IPS-NIHi7 (cell line): ENCODE measurements around the gene GLRX2.

Source experiments
- DNase-seq: peaks from one replicate; pipeline ENCODE4 v3.0.0; 2012; ENCODE audit warnings: mixed read lengths; ENCODE audit errors: extremely low spot score

Gene GLRX2

GRCh38 chr1:193111641-193112090 is 6.5 kb upstream of the GLRX2 start:
- DNase-seq, result no peak

- DNase-seq, result no peak
Measured at GRCh38 chr1:193110864-193111263, 5.7 kb upstream of the GLRX2 start.

GRCh38 chr1:193110246-193110645 is 5.0 kb upstream of the GLRX2 start:
- no peak for DNase-seq

- DNase-seq, result no peak
Measured at GRCh38 chr1:193109619-193110018, 4.4 kb upstream of the GLRX2 start.

- DNase-seq, result no peak
Measured at GRCh38 chr1:193108471-193108870, 3.3 kb upstream of the GLRX2 start.

- DNase-seq, result no peak
Measured at GRCh38 chr1:193105821-193106177, 585 bp upstream of the GLRX2 start.

GRCh38 chr1:193104502-193104906 is 710 bp downstream of the GLRX2 start:
- peak; percentile 58 for DNase-seq

GRCh38 chr1:193103759-193104501 is 1.3 kb downstream of the GLRX2 start:
- DNase-seq, result no peak

GRCh38 chr1:193102662-193103061 is 2.6 kb downstream of the GLRX2 start:
- DNase-seq, result no peak

GRCh38 chr1:193094112-193094511 is 11.1 kb downstream of the GLRX2 start:
- no peak for DNase-seq

GRCh38 chr1:193090865-193091264 is 14.3 kb downstream of the GLRX2 start:
- no peak for DNase-seq

- DNase-seq, result no peak
Measured at GRCh38 chr1:193087893-193088292, 17.3 kb downstream of the GLRX2 start.

GRCh38 chr1:193086342-193086741 is 18.9 kb downstream of the GLRX2 start:
- DNase-seq, result no peak

- no peak for DNase-seq
Measured at GRCh38 chr1:193085263-193085662, 20.0 kb downstream of the GLRX2 start.

- DNase-seq, result no peak
Measured at GRCh38 chr1:193083365-193084088, 21.7 kb downstream of the GLRX2 start.

GRCh38 chr1:193079187-193079586 is 26.0 kb downstream of the GLRX2 start:
- no peak for DNase-seq

GRCh38 chr1:193077991-193078390 is 27.2 kb downstream of the GLRX2 start:
- DNase-seq, result no peak

- DNase-seq, result peak; percentile 10
Measured at GRCh38 chr1:193070942-193071341, 34.3 kb downstream of the GLRX2 start.

- no peak for DNase-seq
Measured at GRCh38 chr1:193070386-193070753, 34.8 kb downstream of the GLRX2 start.

- DNase-seq, result peak; percentile 48
Measured at GRCh38 chr1:193069748-193070385, 35.3 kb downstream of the GLRX2 start.

GRCh38 chr1:193068013-193068412 is 37.2 kb downstream of the GLRX2 start:
- no peak for DNase-seq

GRCh38 chr1:193066606-193067005 is 38.6 kb downstream of the GLRX2 start:
- no peak for DNase-seq

- DNase-seq, result no peak
Measured at GRCh38 chr1:193065954-193066353, 39.3 kb downstream of the GLRX2 start.
